Measurements from ENCODE around the gene HLA-DOB.
A peak's percentile ranks its signal among the peaks of the same experiment; 100 is the strongest.

HLA-DOB gene

GRCh38 chr6:32816746-32817204 lies at the start of gene HLA-DOB:
TSS of gene HLA-DOB (minus strand) at chr6:32817002. CDS start at chr6:32816951, 51 bp downstream.
- DNase-seq: peak; percentile 29 to 30

DNA sequence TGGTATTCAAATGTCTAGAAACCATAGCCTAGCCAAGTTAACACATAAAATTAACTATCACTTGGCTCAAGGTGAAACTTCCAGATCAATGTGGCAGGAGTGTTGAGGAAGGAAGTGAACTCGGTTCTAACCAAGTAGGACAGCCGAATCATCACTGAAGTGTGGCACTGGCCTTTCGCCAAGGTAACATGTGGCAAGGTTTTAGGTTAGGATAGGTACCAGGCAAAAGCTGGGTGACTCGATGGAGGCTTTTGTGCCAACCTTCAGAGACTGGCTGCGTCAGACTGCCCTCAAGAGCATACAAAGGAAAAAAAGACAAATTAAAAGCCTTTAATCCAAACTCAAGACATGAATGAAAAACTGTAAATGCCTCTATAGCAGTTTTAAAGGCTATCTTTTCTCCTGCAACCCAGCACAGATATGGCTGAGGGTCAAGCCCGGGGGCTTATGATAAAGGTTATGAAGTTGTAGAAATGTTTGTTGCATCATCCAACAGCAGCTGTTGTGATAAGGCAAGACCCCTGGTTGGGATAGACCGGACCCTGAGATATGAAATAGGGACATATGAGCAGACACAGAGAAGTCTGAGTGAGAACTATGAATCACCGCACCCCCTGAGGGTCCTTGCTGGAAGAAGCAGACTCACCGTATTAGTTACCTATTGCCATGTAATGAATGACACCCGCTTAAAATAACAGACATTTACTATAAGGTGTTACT lies 49.1 kb upstream of the HLA-DOB start:
- DNase-seq: no peak

- DNase-seq: no peak
Measured at GRCh38 chr6:32862725-32863124, 45.9 kb upstream of the HLA-DOB start.

DNA sequence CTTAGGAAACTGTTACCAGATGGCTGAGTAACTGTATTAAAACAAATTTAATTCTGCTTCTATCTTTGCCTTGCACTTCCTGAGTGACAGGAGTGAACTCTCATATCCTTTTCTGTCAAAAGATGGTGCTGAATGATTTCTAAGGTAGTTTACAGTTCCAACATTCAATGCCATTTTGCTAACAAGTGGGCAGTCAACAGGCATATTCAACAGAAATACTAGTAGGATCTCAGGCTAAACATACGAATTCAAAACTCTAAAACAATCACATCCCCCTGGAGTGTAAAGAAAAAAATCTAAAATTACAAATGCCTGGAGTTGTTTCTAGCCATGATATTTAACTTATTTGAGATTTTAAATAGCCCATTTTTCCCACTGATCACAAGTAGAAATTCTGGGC lies 43.9 kb upstream of the HLA-DOB start:
- DNase-seq: no peak

GRCh38 chr6:32858194-32858593 lies 41.4 kb upstream of the HLA-DOB start:
- DNase-seq: no peak

GRCh38 chr6:32857156-32857891 lies 40.5 kb upstream of the HLA-DOB start:
- DNase-seq: no peak

DNA sequence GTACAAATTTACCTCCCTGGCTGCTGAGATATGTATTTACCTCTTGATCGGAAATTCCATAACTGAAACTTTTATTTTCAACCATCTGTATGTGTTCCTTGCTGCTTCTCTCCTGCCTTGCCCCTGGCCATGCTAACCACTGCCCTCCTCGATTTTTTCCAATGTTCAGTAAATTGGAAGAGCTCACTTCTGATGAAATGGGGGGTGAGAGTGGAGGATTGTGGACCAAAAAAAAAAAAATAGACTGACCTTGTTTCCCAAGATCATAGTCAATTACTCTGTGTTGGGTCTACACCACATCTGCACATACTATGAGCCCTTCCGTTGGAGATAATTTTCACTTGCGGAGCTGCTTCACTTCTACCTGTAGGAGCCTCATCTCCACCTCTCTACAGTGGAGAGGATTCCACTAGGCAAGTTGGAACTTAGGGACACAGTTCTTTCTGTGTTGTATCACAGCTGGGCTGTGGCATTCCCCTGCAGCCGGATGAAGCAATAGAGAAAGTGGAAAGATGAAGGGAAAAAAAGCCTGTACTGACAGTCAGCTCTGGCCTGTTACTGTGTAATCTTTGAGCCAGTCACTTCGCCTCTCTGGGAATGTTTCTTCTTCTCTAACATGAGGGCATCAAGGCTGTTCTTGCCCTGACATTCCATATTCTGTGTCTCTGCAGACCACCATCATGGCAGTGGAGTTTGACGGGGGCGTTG lies 38.8 kb upstream of the HLA-DOB start:
- DNase-seq: no peak

DNA sequence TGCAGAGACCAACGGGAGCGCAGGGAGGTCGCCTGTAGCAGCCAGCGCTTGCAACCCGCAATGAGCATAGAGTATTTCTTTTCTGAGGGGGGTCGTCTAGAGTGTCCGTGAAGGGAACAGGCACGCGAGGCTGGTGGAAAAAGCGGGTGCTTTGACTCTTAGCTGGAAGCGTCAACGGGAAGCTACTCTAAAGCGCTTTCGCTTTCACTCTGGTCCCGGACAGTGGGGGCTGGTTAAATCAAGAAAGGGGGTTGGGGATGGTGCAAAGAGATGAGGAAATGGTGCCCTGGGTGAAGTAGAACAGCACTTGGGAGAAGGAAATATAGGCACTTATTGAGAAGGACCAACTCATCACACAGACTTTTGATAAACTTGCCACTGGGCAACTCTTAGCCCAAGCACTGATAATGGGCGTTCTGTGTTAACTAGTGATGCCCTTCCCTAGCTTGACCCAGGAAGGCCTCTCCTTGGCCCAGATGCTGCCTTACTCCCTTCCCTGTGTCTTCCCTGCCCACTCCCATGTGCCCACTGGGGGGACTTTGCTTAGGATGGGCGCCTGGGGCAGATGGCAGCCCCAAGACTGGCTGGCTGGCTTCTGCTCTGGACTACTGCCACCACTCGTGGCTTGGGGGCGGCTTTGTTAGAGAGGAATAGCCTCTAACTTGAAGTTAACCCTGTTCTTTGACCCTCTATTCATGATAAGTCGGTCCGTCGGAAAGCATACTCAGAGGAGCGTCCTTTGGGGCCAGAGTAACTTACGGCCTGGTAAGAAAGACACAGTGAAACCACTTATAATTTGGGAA lies 37.8 kb upstream of the HLA-DOB start:
- DNase-seq: peak; percentile 42 to 49

DNA sequence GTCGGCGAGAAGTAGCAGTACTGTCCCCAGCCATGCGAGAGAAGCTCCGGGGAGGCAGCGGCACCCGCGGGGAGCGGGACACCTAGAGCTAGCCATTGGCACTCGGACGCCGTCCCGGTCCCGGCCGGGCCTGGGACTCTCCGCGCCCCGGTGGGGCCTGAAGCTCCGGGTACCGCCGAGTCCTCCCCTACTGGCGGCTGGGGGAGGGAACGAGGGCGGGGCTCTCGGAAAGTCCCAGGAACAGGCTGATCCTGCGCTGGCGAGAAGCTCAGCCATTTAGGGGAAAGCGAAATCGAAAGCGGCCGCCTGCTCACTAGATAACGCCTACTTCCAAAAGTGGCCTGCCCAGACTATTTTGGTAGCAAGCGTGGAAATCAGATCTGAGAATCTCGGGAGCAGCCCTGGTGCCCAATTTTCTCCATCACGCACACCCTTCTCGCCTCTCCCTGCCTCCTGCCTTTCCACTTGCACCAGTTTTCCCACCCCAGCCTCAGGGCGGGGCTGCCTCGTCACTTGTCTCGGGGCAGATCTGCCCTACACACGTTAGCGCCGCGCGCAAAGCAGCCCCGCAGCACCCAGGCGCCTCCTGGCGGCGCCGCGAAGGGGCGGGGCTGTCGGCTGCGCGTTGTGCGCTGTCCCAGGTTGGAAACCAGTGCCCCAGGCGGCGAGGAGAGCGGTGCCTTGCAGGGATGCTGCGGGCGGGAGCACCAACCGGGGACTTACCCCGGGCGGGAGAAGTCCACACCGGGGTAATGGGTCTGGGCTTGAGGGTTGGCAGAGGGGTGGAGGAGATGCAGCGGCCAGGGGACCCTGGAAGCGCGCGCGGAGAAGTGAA lies 37.0 kb upstream of the HLA-DOB start, which contains the start of the genes PSMB9 and TAP1:
Gene PSMB9, plus strand, starts transcription at position 652 of the 835 bp plus-strand sequence. Its CDS starts 38 bp downstream, at position 690.
Gene TAP1, minus strand, starts transcription at position 164 of the 835 bp plus-strand sequence. Its CDS starts 68 bp downstream, at position 96.
- peak; percentile 95 to 99 for DNase-seq

DNA sequence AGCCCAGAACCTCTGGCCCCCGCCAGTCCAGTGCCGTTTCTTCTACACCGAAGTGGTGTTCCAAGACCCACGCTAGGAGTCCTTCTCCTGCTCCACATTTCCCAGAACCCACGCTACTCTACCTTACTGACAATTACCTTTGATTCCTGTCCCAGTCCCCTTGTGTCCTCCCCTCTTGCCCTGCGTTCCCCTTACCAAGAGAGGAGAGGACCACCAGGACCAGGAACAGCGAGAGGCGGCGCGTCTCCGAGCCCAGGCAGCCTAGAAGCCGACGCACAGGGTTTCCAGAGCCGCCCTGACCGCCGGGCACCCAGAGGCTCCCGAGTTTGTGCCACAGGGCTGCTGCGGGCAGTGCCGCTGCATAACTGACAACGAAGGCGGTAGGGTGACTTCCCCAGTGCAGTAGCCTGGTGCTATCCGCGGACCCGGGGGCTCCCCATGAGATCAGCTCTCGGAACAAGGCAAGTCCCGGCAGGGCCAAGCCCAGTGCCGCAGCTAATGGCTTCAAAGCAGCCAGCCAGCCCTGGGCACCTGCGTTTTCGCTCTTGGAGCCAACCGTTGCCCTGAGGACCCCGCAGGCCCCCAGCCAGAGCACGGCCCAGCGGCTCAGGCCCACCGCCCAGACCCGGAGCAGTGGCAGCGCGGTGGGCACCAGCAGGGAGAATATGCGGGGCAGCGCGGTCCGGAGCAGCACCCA lies 36.2 kb upstream of the HLA-DOB start:
- peak; percentile 23 to 40 for DNase-seq

- no peak for DNase-seq
Measured at GRCh38 chr6:32852018-32852843, 35.4 kb upstream of the HLA-DOB start.

GRCh38 chr6:32851025-32851424 lies 34.2 kb upstream of the HLA-DOB start:
- no peak for DNase-seq

- no peak for DNase-seq
Measured at GRCh38 chr6:32849126-32849525, 32.3 kb upstream of the HLA-DOB start.

GRCh38 chr6:32847795-32848194 lies 31.0 kb upstream of the HLA-DOB start:
- DNase-seq: no peak

DNA sequence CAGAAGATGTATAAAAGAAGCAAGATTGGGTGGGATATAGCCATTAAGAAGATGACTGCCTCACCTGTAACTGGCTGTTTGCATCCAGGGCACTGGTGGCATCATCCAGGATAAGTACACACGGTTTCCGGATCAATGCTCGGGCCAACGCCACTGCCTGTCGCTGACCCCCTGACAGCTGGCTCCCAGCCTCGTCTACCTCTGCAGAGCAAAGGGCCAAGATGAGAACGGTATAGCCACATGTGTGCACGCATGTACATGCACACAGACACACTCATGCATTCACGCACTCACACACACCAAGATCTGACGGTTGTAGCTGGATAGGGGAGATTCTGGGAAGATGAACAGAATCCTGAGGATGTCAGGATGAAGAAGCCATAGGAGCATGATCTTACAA lies 30.2 kb upstream of the HLA-DOB start:
- no peak for DNase-seq

- peak; percentile 68 to 77 for DNase-seq
Measured at GRCh38 chr6:32845384-32845884, 28.6 kb upstream of the HLA-DOB start.

GRCh38 chr6:32844839-32845383 lies 28.1 kb upstream of the HLA-DOB start:
- DNase-seq: no peak

DNA sequence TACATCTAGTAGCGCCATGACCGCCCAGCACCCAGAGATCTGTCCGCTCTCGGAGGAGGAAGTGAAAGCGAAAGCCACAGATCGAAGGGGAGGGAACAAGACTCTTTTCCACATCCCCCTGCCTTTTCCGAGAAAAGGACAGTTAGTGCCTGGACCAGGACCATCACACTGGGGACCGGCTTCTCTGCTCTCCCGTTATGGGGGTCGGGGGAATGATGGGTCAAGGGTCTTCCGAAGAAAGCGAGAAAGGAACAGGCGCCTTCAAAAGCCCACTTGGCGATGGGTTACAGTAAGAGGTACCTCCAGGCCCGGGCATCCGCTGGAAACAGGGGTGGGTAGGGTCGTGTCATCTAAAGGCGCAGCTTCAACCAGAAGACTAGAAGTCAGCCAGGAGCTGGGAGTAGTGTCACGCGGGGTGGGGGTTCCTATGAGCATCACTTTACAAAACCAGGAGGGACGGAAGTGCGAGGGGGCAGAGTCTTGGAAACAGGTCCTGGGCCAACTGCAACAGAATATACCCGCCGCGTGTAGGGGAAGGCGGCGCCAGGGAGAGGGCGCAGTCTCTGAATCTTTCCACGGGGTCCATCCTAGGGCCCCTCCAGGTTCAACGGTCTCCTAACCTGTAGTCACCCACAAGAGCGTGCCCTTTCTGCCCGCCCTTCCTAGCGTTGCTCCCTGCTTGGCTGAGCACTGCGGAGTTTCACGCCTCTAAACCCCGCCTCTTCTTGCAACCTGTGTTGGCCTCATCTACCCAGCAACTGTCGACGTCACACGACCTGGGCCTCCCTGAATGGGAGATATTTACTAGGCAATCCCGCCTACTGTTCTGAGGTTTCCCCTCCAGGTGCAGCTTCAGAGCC lies 27.4 kb upstream of the HLA-DOB start, which contains the start of gene PSMB8:
Gene PSMB8, minus strand, starts transcription at position 69 of the 860 bp plus-strand sequence. Its CDS starts 51 bp downstream, at position 18.
- DNase-seq: peak; percentile 98

Data from AML-193 (cell line).